IMR-90 (cell line): ENCODE measurements around the gene MTUS2. TPM values are rescaled to one million over a fixed set of nuclear protein-coding genes. Genes with fewer than 3 reads are reported as not detected.

Source experiments
- ATAC-seq: fragments of 200-7000 bp; cut with Tn5 transposase; 2 replicates; pipeline ENCODE4 v1.9.1; 2020; ENCODE audit warnings: low read depth, mild to moderate bottlenecking, moderate library complexity
- BruUV-seq: library from RNA; stranded (reverse); fragments of 400-500 nt; replicated peaks from 2 replicates; lab custom pipeline; 2021; lab: Mats Ljungman, UMichigan
- CTCF ChIA-PET: fragments of 300-600 bp; formaldehyde crosslinking; extraction: SDS; loops from one replicate; lab custom pipeline; 2021; ENCODE audit warnings: antibody characterized with exemption; lab: Yijun Ruan, JAX
- POLR2A ChIA-PET: fragments of 300-600 bp; sonication (Branson Sonifier 250); formaldehyde crosslinking; loops from one replicate; lab custom pipeline; 2022; ENCODE audit warnings: antibody characterized with exemption; ENCODE audit not compliant: unreplicated experiment; lab: Charles Lee
- DNase-seq: peaks from one replicate; pipeline ENCODE4 v3.0.0; 2013
- H2AFZ ChIP-seq: replicated peaks from 2 replicates; pipeline ENCODE3; 2013; ENCODE audit warnings: low read length, mild to moderate bottlenecking; ENCODE audit not compliant: poor library complexity
- H2AK5ac ChIP-seq: 2 replicates; pipeline ENCODE4 v1.6.1; 2013; ENCODE audit warnings: low read depth, low read length, inconsistent platforms
- H2AK9ac ChIP-seq: replicated peaks from 2 replicates; pipeline ENCODE3; 2013; ENCODE audit warnings: mild to moderate bottlenecking, low read depth, low read length, moderate library complexity; ENCODE audit not compliant: poor library complexity
- H2BK120ac ChIP-seq: 2 replicates; pipeline ENCODE4 v1.6.1; 2013; ENCODE audit warnings: low read depth, low read length, inconsistent platforms
- H2BK15ac ChIP-seq: 3 replicates; pipeline ENCODE4 v1.6.1; 2013; ENCODE audit warnings: low read depth, low read length, inconsistent platforms
- H2BK20ac ChIP-seq: 2 replicates; pipeline ENCODE4 v1.6.1; 2013; ENCODE audit warnings: low read depth, mild to moderate bottlenecking, inconsistent platforms, low read length, moderate library complexity
- H2BK5ac ChIP-seq: 2 replicates; pipeline ENCODE4 v1.6.1; 2013; ENCODE audit warnings: mild to moderate bottlenecking, low read depth, low read length, inconsistent platforms; ENCODE audit not compliant: poor library complexity, severe bottlenecking
- H3K14ac ChIP-seq: replicated peaks from 2 replicates; pipeline ENCODE4 v1.6.1; 2013; ENCODE audit warnings: low read depth, low read length, inconsistent platforms
- H3K18ac ChIP-seq: 2 replicates; pipeline ENCODE4 v1.6.1; 2013; ENCODE audit warnings: low read depth, low read length, control low read depth
- H3K23ac ChIP-seq: 2 replicates; pipeline ENCODE4 v1.6.1; 2013; ENCODE audit warnings: low read depth, low read length, inconsistent platforms
- H3K27ac ChIP-seq: 2 replicates; pipeline ENCODE4 v1.5.1; 2013; ENCODE audit warnings: mild to moderate bottlenecking, control low read depth, low read length; ENCODE audit not compliant: insufficient read depth
- H3K27me3 ChIP-seq: 2 replicates; pipeline ENCODE4 v1.6.1; 2013; ENCODE audit warnings: low read length; ENCODE audit not compliant: control insufficient read depth, insufficient read depth
- H3K36me3 ChIP-seq: 2 replicates; pipeline ENCODE4 v1.6.1; 2013; ENCODE audit warnings: low read length, mixed read lengths; ENCODE audit not compliant: control insufficient read depth, insufficient read depth
- H3K4ac ChIP-seq: 2 replicates; pipeline ENCODE4 v1.6.1; 2013; ENCODE audit warnings: low read depth, low read length, inconsistent platforms
- H3K4me1 ChIP-seq: 2 replicates; pipeline ENCODE4 v1.6.1; 2013; ENCODE audit warnings: low read length, mixed read lengths; ENCODE audit not compliant: control insufficient read depth, insufficient read depth
- H3K4me2 ChIP-seq: 2 replicates; pipeline ENCODE4 v1.6.1; 2013; ENCODE audit warnings: low read depth, mild to moderate bottlenecking, control low read depth, low read length, moderate library complexity
- H3K4me3 ChIP-seq: 2 replicates; pipeline ENCODE4 v1.5.1; 2013; ENCODE audit warnings: low read depth, mild to moderate bottlenecking, control low read depth, low read length, moderate library complexity; ENCODE audit not compliant: insufficient read depth
- H3K56ac ChIP-seq: 2 replicates; pipeline ENCODE4 v1.6.1; 2013; ENCODE audit warnings: low read length, inconsistent platforms; ENCODE audit not compliant: insufficient read depth; ENCODE audit errors: extremely low read depth
- H3K79me1 ChIP-seq, 2 experiments: 2 replicates each; pipeline ENCODE4 v1.6.1; 2013; ENCODE audit warnings: low read length in 2 of 2, inconsistent platforms in 1 of 2, low read depth in 1 of 2
- H3K9ac ChIP-seq: 2 replicates; pipeline ENCODE4 v1.6.1; 2013; ENCODE audit warnings: low read depth, low read length, control low read depth
- H3K9me1 ChIP-seq: 2 replicates; pipeline ENCODE4 v1.6.1; 2013; ENCODE audit warnings: low read length, inconsistent platforms; ENCODE audit not compliant: insufficient read depth
- H3K9me3 ChIP-seq: 2 replicates; pipeline ENCODE4 v1.6.1; 2013; ENCODE audit warnings: low read length; ENCODE audit not compliant: control insufficient read depth, insufficient read depth
- H4K20me1 ChIP-seq: 2 replicates; pipeline ENCODE4 v1.6.1; 2013; ENCODE audit warnings: low read length, inconsistent platforms; ENCODE audit not compliant: insufficient read depth
- H4K5ac ChIP-seq: 2 replicates; pipeline ENCODE4 v1.6.1; 2013; ENCODE audit warnings: mild to moderate bottlenecking, low read depth, low read length, control low read depth
- H4K8ac ChIP-seq, 2 experiments: 2 replicates each; pipeline ENCODE4 v1.6.1; 2013; ENCODE audit warnings: low read depth in 2 of 2, low read length in 2 of 2, control low read depth in 1 of 2, inconsistent platforms in 1 of 2
- H4K91ac ChIP-seq: 2 replicates; pipeline ENCODE4 v1.6.1; 2013; ENCODE audit warnings: low read depth, low read length, inconsistent platforms; ENCODE audit not compliant: insufficient read depth
- BHLHE40 ChIP-seq: fragments of 150-350 bp; IDR thresholded peaks from 2 replicates; pipeline ENCODE4 v1.6.1; 2016; ENCODE audit warnings: mild to moderate bottlenecking, low read depth, low read length
- CEBPB ChIP-seq: IDR thresholded peaks from 2 replicates; pipeline ENCODE4 v1.6.1; 2012; ENCODE audit warnings: low read depth, low read length, improper control_type of control experiment
- CHD1 ChIP-seq: IDR thresholded peaks from 2 replicates; pipeline ENCODE4 v1.6.1; 2012; ENCODE audit warnings: low read depth, low read length, improper control_type of control experiment
- FOS ChIP-seq: fragments of 150-350 bp; IDR thresholded peaks from 2 replicates; pipeline ENCODE4 v1.6.1; 2016; ENCODE audit warnings: low read depth, low read length
- MAFK ChIP-seq: IDR thresholded peaks from 2 replicates; pipeline ENCODE4 v1.6.1; 2012; ENCODE audit warnings: low read depth, low read length, improper control_type of control experiment
- MAZ ChIP-seq: IDR thresholded peaks from 2 replicates; pipeline ENCODE4 v1.6.1; 2012; ENCODE audit warnings: low read depth, mild to moderate bottlenecking, low read length, improper control_type of control experiment, moderate library complexity, borderline replicate concordance
- MXI1 ChIP-seq: IDR thresholded peaks from 2 replicates; pipeline ENCODE4 v1.6.1; 2012; ENCODE audit warnings: low read depth, mild to moderate bottlenecking, low read length, moderate library complexity, borderline replicate concordance
- NFE2L2 ChIP-seq: fragments of 150-350 bp; IDR thresholded peaks from 2 replicates; pipeline ENCODE4 v1.6.1; 2016; ENCODE audit warnings: low read depth, mild to moderate bottlenecking, low read length
- POLR2A ChIP-seq: IDR thresholded peaks from 2 replicates; pipeline ENCODE4 v1.6.1; 2012; ENCODE audit warnings: mild to moderate bottlenecking, low read depth, low read length
- RAD21 ChIP-seq: IDR thresholded peaks from 2 replicates; pipeline ENCODE4 v1.6.1; 2012; ENCODE audit warnings: low read length, improper control_type of control experiment
- RCOR1 ChIP-seq: IDR thresholded peaks from 2 replicates; pipeline ENCODE4 v1.6.1; 2012; ENCODE audit warnings: mild to moderate bottlenecking, low read length, improper control_type of control experiment; ENCODE audit not compliant: insufficient replicate concordance
- RFX5 ChIP-seq: IDR thresholded peaks from 2 replicates; pipeline ENCODE4 v1.8.0; 2012; ENCODE audit warnings: low read depth, mild to moderate bottlenecking, low read length, moderate library complexity
- SMC3 ChIP-seq: fragments of 150-350 bp; IDR thresholded peaks from 2 replicates; pipeline ENCODE4 v1.6.1; 2016; ENCODE audit warnings: low read depth, mild to moderate bottlenecking, antibody characterized with exemption, low read length, moderate library complexity
- WGBS, 2 experiments: methylation state at CpG; one replicate each; pipeline versions ENCODE4 v1.1.5 to v1.1.7; 2013; ENCODE audit warnings: missing lambda C conversion rate in 2 of 2; ENCODE audit not compliant: insufficient read length in 1 of 2; ENCODE audit errors: extremely low coverage in 2 of 2; 5-methylcytosine and 5-hydroxymethylcytosine counted together
- dilution Hi-C: fragments of 300-500 bp; cut with HindIII; formaldehyde crosslinking; loops from one replicate; pipeline ENCODE4 v1.14.3; 2018; ENCODE audit warnings: low sequenced_read_pairs; ENCODE audit not compliant: unreplicated experiment
- in situ Hi-C: fragments of 300-500 bp; cut with MboI; formaldehyde crosslinking; loops from 3 replicates; pipeline ENCODE4 v1.14.3; 2019; ENCODE audit warnings: low sequenced_read_pairs, inconsistent platforms, mixed read lengths
- intact Hi-C: fragments of 100-400 bp; cut with micrococcal nuclease; formaldehyde crosslinking; loops from 2 replicates; pipeline ENCODE4 v1.10.0; 2022
- polyA plus RNA-seq, 3 experiments: library from polyadenylated mRNA; depleted of rRNA; stranded (reverse); fragments of >200 nt; gene quantifications; 2 replicates each; pipeline ENCODE4 v1.2.3, GENCODE V29; 2012; ENCODE audit warnings: low replicate concordance in 1 of 3
- total RNA-seq: library from RNA; depleted of rRNA; stranded (reverse); fragments of >200 nt; gene quantifications from 2 replicates; pipeline ENCODE4 v1.2.3, GENCODE V29; 2012
- TF ChIP-seq, protein P1 (sequence below): fragments of 150-350 bp; IDR thresholded peaks from 2 replicates; pipeline ENCODE4 v1.6.1; 2017; ENCODE audit warnings: mild to moderate bottlenecking, antibody characterized with exemption, low read length, low read depth
- TF ChIP-seq, protein P2 (sequence below): conservative IDR thresholded peaks from 2 replicates; pipeline ENCODE4 v1.5.1; 2012; ENCODE audit warnings: mild to moderate bottlenecking, low read depth, low read length, improper control_type of control experiment
- TF ChIP-seq, protein P3 (sequence below): fragments of 150-350 bp; IDR thresholded peaks from 2 replicates; pipeline ENCODE4 v1.6.1; 2016; ENCODE audit warnings: low read depth, mild to moderate bottlenecking, low read length, moderate library complexity, borderline replicate concordance

Gene MTUS2
- total and polyA plus RNA-seq, 2 of the 4 experiments (the other 2 are of a cell fraction) = under 0.01 to 0.02 TPM

DNA sequence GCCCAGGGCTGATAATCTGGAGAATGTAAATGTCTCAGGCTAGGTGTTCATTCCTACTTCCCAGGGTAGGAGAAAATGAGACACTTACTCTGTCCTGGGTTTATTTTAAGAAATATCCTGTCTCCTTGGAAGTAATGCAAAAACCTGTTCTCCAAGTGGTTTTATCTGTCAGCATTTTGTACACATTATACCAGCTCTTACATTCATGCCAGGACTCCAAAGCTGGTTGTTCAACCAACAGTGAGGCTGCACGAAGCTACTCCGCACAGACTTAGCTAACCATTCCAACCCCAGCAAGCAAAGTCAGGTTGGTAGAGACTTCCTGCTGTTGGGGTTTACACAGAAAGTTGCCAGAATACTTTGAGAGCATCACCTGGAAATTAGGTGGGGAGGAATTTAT is 719.7 kb downstream of the MTUS2 start:
- no peak for TF ChIP-seq FOS
- TF ChIP-seq RCOR1 = no peak
- TF ChIP-seq, protein P1, sequence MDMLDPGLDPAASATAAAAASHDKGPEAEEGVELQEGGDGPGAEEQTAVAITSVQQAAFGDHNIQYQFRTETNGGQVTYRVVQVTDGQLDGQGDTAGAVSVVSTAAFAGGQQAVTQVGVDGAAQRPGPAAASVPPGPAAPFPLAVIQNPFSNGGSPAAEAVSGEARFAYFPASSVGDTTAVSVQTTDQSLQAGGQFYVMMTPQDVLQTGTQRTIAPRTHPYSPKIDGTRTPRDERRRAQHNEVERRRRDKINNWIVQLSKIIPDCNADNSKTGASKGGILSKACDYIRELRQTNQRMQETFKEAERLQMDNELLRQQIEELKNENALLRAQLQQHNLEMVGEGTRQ = no peak
- TF ChIP-seq POLR2A = no peak
- TF ChIP-seq SMC3 = no peak
- TF ChIP-seq RFX5 = no peak
- no peak for TF ChIP-seq CEBPB
- TF ChIP-seq, protein P2, sequence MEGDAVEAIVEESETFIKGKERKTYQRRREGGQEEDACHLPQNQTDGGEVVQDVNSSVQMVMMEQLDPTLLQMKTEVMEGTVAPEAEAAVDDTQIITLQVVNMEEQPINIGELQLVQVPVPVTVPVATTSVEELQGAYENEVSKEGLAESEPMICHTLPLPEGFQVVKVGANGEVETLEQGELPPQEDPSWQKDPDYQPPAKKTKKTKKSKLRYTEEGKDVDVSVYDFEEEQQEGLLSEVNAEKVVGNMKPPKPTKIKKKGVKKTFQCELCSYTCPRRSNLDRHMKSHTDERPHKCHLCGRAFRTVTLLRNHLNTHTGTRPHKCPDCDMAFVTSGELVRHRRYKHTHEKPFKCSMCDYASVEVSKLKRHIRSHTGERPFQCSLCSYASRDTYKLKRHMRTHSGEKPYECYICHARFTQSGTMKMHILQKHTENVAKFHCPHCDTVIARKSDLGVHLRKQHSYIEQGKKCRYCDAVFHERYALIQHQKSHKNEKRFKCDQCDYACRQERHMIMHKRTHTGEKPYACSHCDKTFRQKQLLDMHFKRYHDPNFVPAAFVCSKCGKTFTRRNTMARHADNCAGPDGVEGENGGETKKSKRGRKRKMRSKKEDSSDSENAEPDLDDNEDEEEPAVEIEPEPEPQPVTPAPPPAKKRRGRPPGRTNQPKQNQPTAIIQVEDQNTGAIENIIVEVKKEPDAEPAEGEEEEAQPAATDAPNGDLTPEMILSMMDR = no peak
- no peak for TF ChIP-seq CHD1
- no peak for TF ChIP-seq MXI1
- TF ChIP-seq NFE2L2 = no peak
- TF ChIP-seq BHLHE40 = no peak
- no peak for TF ChIP-seq MAZ
- no peak for TF ChIP-seq RAD21
- TF ChIP-seq MAFK = no peak
- TF ChIP-seq, protein P3, sequence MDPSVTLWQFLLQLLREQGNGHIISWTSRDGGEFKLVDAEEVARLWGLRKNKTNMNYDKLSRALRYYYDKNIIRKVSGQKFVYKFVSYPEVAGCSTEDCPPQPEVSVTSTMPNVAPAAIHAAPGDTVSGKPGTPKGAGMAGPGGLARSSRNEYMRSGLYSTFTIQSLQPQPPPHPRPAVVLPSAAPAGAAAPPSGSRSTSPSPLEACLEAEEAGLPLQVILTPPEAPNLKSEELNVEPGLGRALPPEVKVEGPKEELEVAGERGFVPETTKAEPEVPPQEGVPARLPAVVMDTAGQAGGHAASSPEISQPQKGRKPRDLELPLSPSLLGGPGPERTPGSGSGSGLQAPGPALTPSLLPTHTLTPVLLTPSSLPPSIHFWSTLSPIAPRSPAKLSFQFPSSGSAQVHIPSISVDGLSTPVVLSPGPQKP = no peak
- Histone ChIP-seq H2BK15ac (no peak overlapping the region), H4K20me1 (peaks cover 62% of the 10 kb centered on the region), H3K36me3 (peaks cover 7% of the 10 kb centered on the region), H3K18ac (no peak overlapping the region), H4K91ac (no peak overlapping the region), H3K4me3 (no peak overlapping the region), H3K4ac (no peak overlapping the region), H3K27ac (no peak overlapping the region), H3K56ac (no peak overlapping the region), H2BK120ac (no peak overlapping the region), H2BK20ac (no peak overlapping the region), H3K9me3 (no peaks in the 10 kb centered on the region), H2AK9ac (no peak overlapping the region), H2AK5ac (no peak overlapping the region), H4K5ac (no peak overlapping the region), H3K27me3 (no peaks in the 10 kb centered on the region), H2BK5ac (no peak overlapping the region), H3K23ac (no peak overlapping the region), H3K4me1 (peaks cover 4% of the 10 kb centered on the region; the same call in 1 of the 2 replicates), H3K79me1 (peaks cover 55 to 84% of the 10 kb centered on the region in 2 experiments), H3K9me1 (peaks cover 26% of the 10 kb centered on the region; the same call in 1 of the 2 replicates), H2AFZ (no peak overlapping the region), H3K4me2 (no peak overlapping the region), H3K14ac (no peak overlapping the region), H3K9ac (no peak overlapping the region), H4K8ac (no peak overlapping the region)
- WGBS, 2 experiments = no CpG with 5 or more reads among the region's 2 CpGs
- ATAC-seq = no peak
- intact Hi-C loops (no loop called here), dilution Hi-C loops (no loop called here), in situ Hi-C loops (no loop called here)
- CTCF ChIA-PET = no interaction called here
- POLR2A ChIA-PET = no interaction called here
- BruUV-seq = no TSS peak
- no peak for DNase-seq
